A673 (cell line): ENCODE data around the gene NRXN3. TPM values are rescaled to one million over a fixed set of nuclear protein-coding genes. Genes with fewer than 3 reads are reported as not detected.

Experiments
- BruUV-seq: library from RNA; stranded (reverse); fragments of 400-500 nt; replicated peaks from 2 replicates; lab custom pipeline; 2021; lab: Mats Ljungman, UMichigan
- CTCF ChIA-PET: fragments of 300-600 bp; sonication (Branson Sonifier 250); formaldehyde crosslinking; loops from one replicate; lab custom pipeline; 2022; ENCODE audit warnings: antibody characterized with exemption; lab: Charles Lee
- POLR2A ChIA-PET: fragments of 300-600 bp; sonication (Branson Sonifier 250); formaldehyde crosslinking; loops from one replicate; lab custom pipeline; 2022; ENCODE audit warnings: antibody characterized with exemption; ENCODE audit not compliant: low non-redundant PET; lab: Charles Lee
- DNase-seq: peaks from one replicate; pipeline ENCODE4 v3.0.0-alpha.2; 2015; ENCODE audit warnings: low spot score
- H3K27ac ChIP-seq: fragments of 200-600 bp; sonication (generic); 2 replicates; pipeline ENCODE4 v1.5.1; 2016; ENCODE audit warnings: mixed run types, low read depth, mild to moderate bottlenecking, mixed read lengths, antibody characterized with exemption, low read length; ENCODE audit not compliant: poor library complexity, severe bottlenecking
- H3K27me3 ChIP-seq: fragments of 200-600 bp; sonication (generic); replicated peaks from 2 replicates; pipeline ENCODE4 v1.6.1; 2017; ENCODE audit warnings: mixed run types, low read depth, mild to moderate bottlenecking, mixed read lengths, antibody characterized with exemption, low read length; ENCODE audit not compliant: insufficient read depth, poor library complexity
- H3K36me3 ChIP-seq: fragments of 200-600 bp; sonication (generic); 2 replicates; pipeline ENCODE4 v1.6.1; 2016; ENCODE audit warnings: mixed run types, mild to moderate bottlenecking, mixed read lengths, antibody characterized with exemption, low read length; ENCODE audit not compliant: insufficient read depth, poor library complexity, severe bottlenecking
- H3K4me1 ChIP-seq: fragments of 200-600 bp; sonication (generic); 2 replicates; pipeline ENCODE4 v1.6.1; 2017; ENCODE audit warnings: mixed run types, mild to moderate bottlenecking, mixed read lengths, antibody characterized with exemption, low read length; ENCODE audit not compliant: insufficient read depth, poor library complexity, severe bottlenecking
- H3K4me3 ChIP-seq: fragments of 200-600 bp; sonication (generic); 2 replicates; pipeline ENCODE4 v1.5.1; 2016; ENCODE audit warnings: low read depth, mixed run types, mild to moderate bottlenecking, mixed read lengths, low read length; ENCODE audit not compliant: poor library complexity, severe bottlenecking
- H3K9me3 ChIP-seq: fragments of 200-600 bp; sonication (generic); 2 replicates; pipeline ENCODE4 v1.6.1; 2016; ENCODE audit warnings: mixed run types, low read depth, mild to moderate bottlenecking, mixed read lengths, antibody characterized with exemption, low read length; ENCODE audit not compliant: poor library complexity, severe bottlenecking
- EZH2 ChIP-seq: fragments of 200-600 bp; sonication (generic); IDR thresholded peaks from 2 replicates; pipeline ENCODE4 v1.6.1; 2017; ENCODE audit warnings: borderline replicate concordance, low read depth, mild to moderate bottlenecking, mixed read lengths, antibody characterized with exemption, low read length; ENCODE audit not compliant: poor library complexity, severe bottlenecking
- intact Hi-C: fragments of 100-400 bp; cut with micrococcal nuclease; formaldehyde crosslinking; loops from one replicate; pipeline ENCODE4 v1.10.0; 2022; ENCODE audit not compliant: unreplicated experiment
- total RNA-seq: library from RNA; stranded (reverse); gene quantifications from 2 replicates; pipeline ENCODE4 v1.2.3, GENCODE V29; 2021
- TF ChIP-seq, protein P1 (sequence below): fragments of 300-800, 200-600 bp; sonication (generic); conservative IDR thresholded peaks from 2 replicates; pipeline ENCODE4 v1.5.1; 2017; ENCODE audit warnings: low read depth, mild to moderate bottlenecking, antibody characterized with exemption, low read length, moderate library complexity, mixed read lengths

Gene NRXN3
- total RNA-seq, 1 experiment from 2014 or later, result 0.21 TPM

DNA sequence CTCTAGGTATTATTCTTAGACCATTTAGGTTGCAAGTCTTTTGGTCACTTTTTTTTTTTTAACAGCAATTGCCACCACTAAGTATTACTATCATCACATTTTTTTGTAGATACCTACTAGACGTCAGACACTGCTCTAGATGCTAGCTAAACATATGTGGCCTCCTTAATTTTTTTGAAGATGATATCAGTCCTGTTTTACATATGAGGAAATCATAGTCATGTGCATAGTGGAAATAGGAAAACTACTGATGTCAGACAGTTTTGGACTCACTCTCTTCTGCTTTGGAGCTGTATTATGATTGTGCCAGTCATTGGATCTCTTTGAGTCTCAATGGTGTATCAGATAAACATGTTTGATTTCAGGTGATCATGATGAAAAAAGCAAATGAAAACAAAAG, 1736.8 kb downstream of the NRXN3 start:
- H3K27ac ChIP-seq, result no peak overlapping the region
- no peaks in the 10 kb centered on the region for H3K9me3 ChIP-seq
- no peaks in the 10 kb centered on the region for H3K27me3 ChIP-seq
- ChIA-PET POLR2A (no interaction called here), CTCF (interaction anchor here (0.7 kb wide), 1 partner anchor 133 kb away, joined by 3 read pairs; no protein-coding TSS in a partner anchor)
- H3K4me3 ChIP-seq, result no peak overlapping the region
- no TSS peak for BruUV-seq
- H3K4me1 ChIP-seq, result no peaks in the 10 kb centered on the region
- no peaks in the 10 kb centered on the region for H3K36me3 ChIP-seq
- no peak for TF ChIP-seq EZH2
- intact Hi-C loops, result no loop called here
- no peak for DNase-seq

DNA sequence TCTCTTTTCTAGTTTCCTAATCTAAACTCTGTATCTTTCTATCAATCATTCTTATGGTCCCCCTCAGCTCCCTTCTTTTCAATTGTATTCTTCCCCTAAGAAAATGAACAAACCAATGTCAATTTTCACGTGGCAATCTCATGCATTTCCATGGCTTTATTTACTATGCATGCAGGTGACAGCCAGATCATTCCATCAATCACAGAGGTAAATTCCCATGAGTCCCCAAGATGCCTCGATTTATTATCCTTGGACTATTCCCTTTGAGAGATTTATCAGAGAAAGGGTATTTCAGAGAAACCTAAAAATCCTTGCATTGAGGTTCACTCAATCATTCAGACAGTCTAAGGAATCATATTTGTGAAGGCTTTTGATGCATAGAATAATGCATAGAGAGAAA, 1739.9 kb downstream of the NRXN3 start:
- H3K4me3 ChIP-seq, result no peak overlapping the region
- ChIA-PET POLR2A (no interaction called here), CTCF (no interaction called here)
- intact Hi-C loops, result no loop called here
- TF ChIP-seq, protein P1, sequence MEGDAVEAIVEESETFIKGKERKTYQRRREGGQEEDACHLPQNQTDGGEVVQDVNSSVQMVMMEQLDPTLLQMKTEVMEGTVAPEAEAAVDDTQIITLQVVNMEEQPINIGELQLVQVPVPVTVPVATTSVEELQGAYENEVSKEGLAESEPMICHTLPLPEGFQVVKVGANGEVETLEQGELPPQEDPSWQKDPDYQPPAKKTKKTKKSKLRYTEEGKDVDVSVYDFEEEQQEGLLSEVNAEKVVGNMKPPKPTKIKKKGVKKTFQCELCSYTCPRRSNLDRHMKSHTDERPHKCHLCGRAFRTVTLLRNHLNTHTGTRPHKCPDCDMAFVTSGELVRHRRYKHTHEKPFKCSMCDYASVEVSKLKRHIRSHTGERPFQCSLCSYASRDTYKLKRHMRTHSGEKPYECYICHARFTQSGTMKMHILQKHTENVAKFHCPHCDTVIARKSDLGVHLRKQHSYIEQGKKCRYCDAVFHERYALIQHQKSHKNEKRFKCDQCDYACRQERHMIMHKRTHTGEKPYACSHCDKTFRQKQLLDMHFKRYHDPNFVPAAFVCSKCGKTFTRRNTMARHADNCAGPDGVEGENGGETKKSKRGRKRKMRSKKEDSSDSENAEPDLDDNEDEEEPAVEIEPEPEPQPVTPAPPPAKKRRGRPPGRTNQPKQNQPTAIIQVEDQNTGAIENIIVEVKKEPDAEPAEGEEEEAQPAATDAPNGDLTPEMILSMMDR, result no peak
- TF ChIP-seq EZH2, result no peak
- DNase-seq, result no peak
- no peaks in the 10 kb centered on the region for H3K4me1 ChIP-seq
- no peaks in the 10 kb centered on the region for H3K36me3 ChIP-seq
- no peaks in the 10 kb centered on the region for H3K9me3 ChIP-seq
- no peaks in the 10 kb centered on the region for H3K27me3 ChIP-seq
- H3K27ac ChIP-seq, result no peak overlapping the region
- no TSS peak for BruUV-seq

DNA sequence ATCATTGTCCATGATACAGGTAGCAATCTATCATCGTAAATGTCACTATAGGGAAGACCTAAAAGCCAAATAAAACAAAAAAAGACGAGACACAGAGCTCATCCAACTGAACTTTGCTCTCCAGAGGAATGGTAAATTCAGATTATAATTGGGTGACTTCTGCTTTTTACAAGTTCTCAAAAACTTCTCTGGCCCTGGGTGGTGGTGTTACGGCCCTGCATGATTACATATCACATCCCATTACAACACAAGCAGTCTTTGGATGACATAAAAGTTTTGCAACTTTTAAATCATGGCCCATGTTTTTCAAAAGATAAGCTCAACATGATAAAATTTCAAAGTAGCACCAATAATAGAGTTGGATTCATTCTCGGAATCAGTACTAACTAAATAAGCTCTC, 1741.6 kb downstream of the NRXN3 start:
- H3K4me3 ChIP-seq, result no peak overlapping the region
- TF ChIP-seq, protein P1, result no peak
- TF ChIP-seq EZH2, result no peak
- no peaks in the 10 kb centered on the region for H3K4me1 ChIP-seq
- no peaks in the 10 kb centered on the region for H3K36me3 ChIP-seq
- H3K27me3 ChIP-seq, result no peaks in the 10 kb centered on the region
- no peak for DNase-seq
- POLR2A ChIA-PET, result no interaction called here
- CTCF ChIA-PET, result no interaction called here
- H3K27ac ChIP-seq, result no peak overlapping the region
- BruUV-seq, result no TSS peak
- H3K9me3 ChIP-seq, result no peaks in the 10 kb centered on the region
- intact Hi-C loops, result no loop called here

DNA sequence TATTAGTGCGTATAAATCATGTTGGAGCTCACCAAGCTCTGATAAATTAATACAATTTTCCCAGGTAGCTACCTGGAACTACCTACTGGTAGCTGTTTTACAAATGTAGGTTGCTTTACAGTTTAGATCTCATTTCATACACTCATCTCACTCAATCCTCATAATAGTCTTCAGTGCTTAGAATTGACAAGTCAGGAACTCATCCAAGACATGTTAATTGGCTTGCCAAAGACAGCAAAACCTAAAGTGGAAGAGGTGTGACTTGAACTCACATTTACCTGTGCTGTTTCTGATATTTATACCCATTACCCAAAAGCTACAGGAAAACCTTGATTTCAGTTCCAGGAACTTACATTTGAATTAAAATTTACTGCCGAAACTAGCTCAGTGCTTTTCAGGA, 1744.4 kb downstream of the NRXN3 start:
- Histone ChIP-seq H3K4me3 (no peak overlapping the region), H3K36me3 (no peaks in the 10 kb centered on the region), H3K27me3 (peaks cover 5% of the 10 kb centered on the region), H3K27ac (no peak overlapping the region), H3K4me1 (no peaks in the 10 kb centered on the region), H3K9me3 (no peaks in the 10 kb centered on the region)
- POLR2A ChIA-PET, result no interaction called here
- TF ChIP-seq, protein P1, result no peak
- no peak for TF ChIP-seq EZH2
- CTCF ChIA-PET, result no interaction called here
- DNase-seq, result no peak
- BruUV-seq, result no TSS peak
- intact Hi-C loops, result no loop called here
